IMR-90 (cell line): ENCODE measurements around the gene FANK1.

Experiments used
- BHLHE40 ChIP-seq: fragments of 150-350 bp; IDR thresholded peaks from 2 replicates; pipeline ENCODE4 v1.6.1; 2016; ENCODE audit warnings: mild to moderate bottlenecking, low read depth, low read length
- CEBPB ChIP-seq: IDR thresholded peaks from 2 replicates; pipeline ENCODE4 v1.6.1; 2012; ENCODE audit warnings: low read depth, low read length, improper control_type of control experiment
- CHD1 ChIP-seq: IDR thresholded peaks from 2 replicates; pipeline ENCODE4 v1.6.1; 2012; ENCODE audit warnings: low read depth, low read length, improper control_type of control experiment
- FOS ChIP-seq: fragments of 150-350 bp; IDR thresholded peaks from 2 replicates; pipeline ENCODE4 v1.6.1; 2016; ENCODE audit warnings: low read depth, low read length
- MAZ ChIP-seq: IDR thresholded peaks from 2 replicates; pipeline ENCODE4 v1.6.1; 2012; ENCODE audit warnings: low read depth, mild to moderate bottlenecking, low read length, improper control_type of control experiment, moderate library complexity, borderline replicate concordance
- MXI1 ChIP-seq: IDR thresholded peaks from 2 replicates; pipeline ENCODE4 v1.6.1; 2012; ENCODE audit warnings: low read depth, mild to moderate bottlenecking, low read length, moderate library complexity, borderline replicate concordance
- POLR2A ChIP-seq: IDR thresholded peaks from 2 replicates; pipeline ENCODE4 v1.6.1; 2012; ENCODE audit warnings: mild to moderate bottlenecking, low read depth, low read length
- RAD21 ChIP-seq: IDR thresholded peaks from 2 replicates; pipeline ENCODE4 v1.6.1; 2012; ENCODE audit warnings: low read length, improper control_type of control experiment
- RCOR1 ChIP-seq: IDR thresholded peaks from 2 replicates; pipeline ENCODE4 v1.6.1; 2012; ENCODE audit warnings: mild to moderate bottlenecking, low read length, improper control_type of control experiment; ENCODE audit not compliant: insufficient replicate concordance
- RFX5 ChIP-seq: IDR thresholded peaks from 2 replicates; pipeline ENCODE4 v1.8.0; 2012; ENCODE audit warnings: low read depth, mild to moderate bottlenecking, low read length, moderate library complexity
- SMC3 ChIP-seq: fragments of 150-350 bp; IDR thresholded peaks from 2 replicates; pipeline ENCODE4 v1.6.1; 2016; ENCODE audit warnings: low read depth, mild to moderate bottlenecking, antibody characterized with exemption, low read length, moderate library complexity
- TF ChIP-seq, protein P1 (sequence below): conservative IDR thresholded peaks from 2 replicates; pipeline ENCODE4 v1.5.1; 2012; ENCODE audit warnings: mild to moderate bottlenecking, low read depth, low read length, improper control_type of control experiment
- TF ChIP-seq, protein P2 (sequence below): fragments of 150-350 bp; IDR thresholded peaks from 2 replicates; pipeline ENCODE4 v1.6.1; 2016; ENCODE audit warnings: low read depth, mild to moderate bottlenecking, low read length, moderate library complexity, borderline replicate concordance

DNA sequence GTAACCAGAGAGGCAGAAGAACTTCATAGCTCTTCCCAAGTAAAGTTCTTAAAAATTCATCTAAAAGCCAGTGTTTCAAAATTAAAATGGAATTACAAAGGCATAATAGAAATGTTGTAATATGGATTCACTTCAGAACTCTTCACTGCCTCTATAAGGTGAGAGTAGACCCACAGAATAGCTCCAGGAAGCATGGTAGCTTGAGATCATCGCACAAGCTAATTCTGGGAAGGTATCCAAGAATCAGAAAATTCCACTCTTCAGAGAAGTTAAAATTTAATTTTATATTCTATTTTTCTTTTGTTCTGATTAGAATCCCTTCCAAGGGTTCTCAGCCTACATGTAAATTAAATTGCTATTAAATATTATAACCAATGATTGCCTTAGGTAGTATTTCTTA, 13.8 kb upstream of the FANK1 start:
- TF ChIP-seq, protein P1, sequence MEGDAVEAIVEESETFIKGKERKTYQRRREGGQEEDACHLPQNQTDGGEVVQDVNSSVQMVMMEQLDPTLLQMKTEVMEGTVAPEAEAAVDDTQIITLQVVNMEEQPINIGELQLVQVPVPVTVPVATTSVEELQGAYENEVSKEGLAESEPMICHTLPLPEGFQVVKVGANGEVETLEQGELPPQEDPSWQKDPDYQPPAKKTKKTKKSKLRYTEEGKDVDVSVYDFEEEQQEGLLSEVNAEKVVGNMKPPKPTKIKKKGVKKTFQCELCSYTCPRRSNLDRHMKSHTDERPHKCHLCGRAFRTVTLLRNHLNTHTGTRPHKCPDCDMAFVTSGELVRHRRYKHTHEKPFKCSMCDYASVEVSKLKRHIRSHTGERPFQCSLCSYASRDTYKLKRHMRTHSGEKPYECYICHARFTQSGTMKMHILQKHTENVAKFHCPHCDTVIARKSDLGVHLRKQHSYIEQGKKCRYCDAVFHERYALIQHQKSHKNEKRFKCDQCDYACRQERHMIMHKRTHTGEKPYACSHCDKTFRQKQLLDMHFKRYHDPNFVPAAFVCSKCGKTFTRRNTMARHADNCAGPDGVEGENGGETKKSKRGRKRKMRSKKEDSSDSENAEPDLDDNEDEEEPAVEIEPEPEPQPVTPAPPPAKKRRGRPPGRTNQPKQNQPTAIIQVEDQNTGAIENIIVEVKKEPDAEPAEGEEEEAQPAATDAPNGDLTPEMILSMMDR, result no peak
- TF ChIP-seq RAD21, result no peak
- no peak for TF ChIP-seq SMC3
- TF ChIP-seq CHD1, result no peak
- TF ChIP-seq POLR2A, result no peak
- TF ChIP-seq MAZ, result no peak
- no peak for TF ChIP-seq RFX5
- no peak for TF ChIP-seq BHLHE40
- no peak for TF ChIP-seq FOS
- TF ChIP-seq CEBPB, result no peak
- TF ChIP-seq, protein P2, sequence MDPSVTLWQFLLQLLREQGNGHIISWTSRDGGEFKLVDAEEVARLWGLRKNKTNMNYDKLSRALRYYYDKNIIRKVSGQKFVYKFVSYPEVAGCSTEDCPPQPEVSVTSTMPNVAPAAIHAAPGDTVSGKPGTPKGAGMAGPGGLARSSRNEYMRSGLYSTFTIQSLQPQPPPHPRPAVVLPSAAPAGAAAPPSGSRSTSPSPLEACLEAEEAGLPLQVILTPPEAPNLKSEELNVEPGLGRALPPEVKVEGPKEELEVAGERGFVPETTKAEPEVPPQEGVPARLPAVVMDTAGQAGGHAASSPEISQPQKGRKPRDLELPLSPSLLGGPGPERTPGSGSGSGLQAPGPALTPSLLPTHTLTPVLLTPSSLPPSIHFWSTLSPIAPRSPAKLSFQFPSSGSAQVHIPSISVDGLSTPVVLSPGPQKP, result no peak
- no peak for TF ChIP-seq RCOR1
- no peak for TF ChIP-seq MXI1
